Measurements from ENCODE around the gene ARHGAP44. TPM values are rescaled to one million over a fixed set of nuclear protein-coding genes. Genes with fewer than 3 reads are reported as not detected.

The ARHGAP44 gene
- total RNA-seq, 1 donor = 1.3 TPM

DNA sequence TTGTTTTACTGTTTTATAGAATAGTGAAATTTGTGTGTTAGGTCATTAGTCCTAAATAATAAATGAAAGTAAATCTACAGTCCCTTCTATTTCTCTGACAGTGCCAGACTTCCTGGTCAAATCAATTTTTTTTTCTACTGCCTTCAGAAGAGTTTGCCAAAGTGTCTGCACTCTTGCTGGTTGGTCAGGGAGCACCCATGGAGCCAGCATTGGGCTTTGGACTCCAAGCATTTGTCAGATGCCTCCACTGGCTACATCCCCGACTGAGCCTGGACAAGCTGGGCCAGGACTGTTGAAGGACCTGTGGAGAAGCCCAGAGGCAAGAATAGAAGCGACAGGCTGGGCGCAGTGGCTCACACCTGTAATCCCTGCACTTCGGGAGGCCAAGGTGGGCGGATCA is 174.9 kb downstream of the ARHGAP44 start:
- no peak overlapping the region for H3K4me3 ChIP-seq (ENCODE audit: low read depth, low read length)
- DNase-seq (ENCODE audit: low read depth) = no peak
- TF ChIP-seq, protein P1, sequence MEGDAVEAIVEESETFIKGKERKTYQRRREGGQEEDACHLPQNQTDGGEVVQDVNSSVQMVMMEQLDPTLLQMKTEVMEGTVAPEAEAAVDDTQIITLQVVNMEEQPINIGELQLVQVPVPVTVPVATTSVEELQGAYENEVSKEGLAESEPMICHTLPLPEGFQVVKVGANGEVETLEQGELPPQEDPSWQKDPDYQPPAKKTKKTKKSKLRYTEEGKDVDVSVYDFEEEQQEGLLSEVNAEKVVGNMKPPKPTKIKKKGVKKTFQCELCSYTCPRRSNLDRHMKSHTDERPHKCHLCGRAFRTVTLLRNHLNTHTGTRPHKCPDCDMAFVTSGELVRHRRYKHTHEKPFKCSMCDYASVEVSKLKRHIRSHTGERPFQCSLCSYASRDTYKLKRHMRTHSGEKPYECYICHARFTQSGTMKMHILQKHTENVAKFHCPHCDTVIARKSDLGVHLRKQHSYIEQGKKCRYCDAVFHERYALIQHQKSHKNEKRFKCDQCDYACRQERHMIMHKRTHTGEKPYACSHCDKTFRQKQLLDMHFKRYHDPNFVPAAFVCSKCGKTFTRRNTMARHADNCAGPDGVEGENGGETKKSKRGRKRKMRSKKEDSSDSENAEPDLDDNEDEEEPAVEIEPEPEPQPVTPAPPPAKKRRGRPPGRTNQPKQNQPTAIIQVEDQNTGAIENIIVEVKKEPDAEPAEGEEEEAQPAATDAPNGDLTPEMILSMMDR (IDR thresholded peaks at IDR 0.05; ENCODE audit: insufficient read depth, low read depth, low read length) = no peak

DNA sequence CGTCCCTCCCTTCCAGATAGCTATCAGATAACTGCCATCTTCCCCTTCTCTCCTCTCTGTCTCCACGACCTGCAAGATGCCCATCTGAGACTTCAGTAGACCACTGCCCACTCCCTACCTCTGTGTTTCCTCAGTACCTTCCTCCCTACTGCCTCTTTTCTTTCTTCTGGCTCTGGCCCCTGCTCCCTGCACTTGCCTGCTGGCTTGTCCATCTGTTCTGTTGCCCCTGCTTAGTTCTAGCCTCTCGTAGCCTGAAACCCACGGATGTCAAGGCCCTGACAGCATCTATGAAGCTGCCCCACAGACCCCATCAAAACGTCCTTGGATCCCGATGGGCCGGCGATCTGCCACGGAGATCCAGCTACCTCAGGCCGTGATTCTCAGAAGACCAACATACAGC is 175.5 kb downstream of the ARHGAP44 start:
- DNase-seq (ENCODE audit: low read depth) = no peak
- H3K4me3 ChIP-seq (ENCODE audit: low read depth, low read length) = no peak overlapping the region
- TF ChIP-seq, protein P1 (IDR thresholded peaks at IDR 0.05; ENCODE audit: insufficient read depth, low read depth, low read length) = no peak

- no peak for DNase-seq (ENCODE audit: low read depth)
- no peak overlapping the region for H3K4me3 ChIP-seq (ENCODE audit: low read depth, low read length)
- TF ChIP-seq, protein P1 (IDR thresholded peaks at IDR 0.05; ENCODE audit: insufficient read depth, low read depth, low read length) = no peak
Observed at GRCh38 chr17:12965988-12966387, 176.7 kb downstream of the ARHGAP44 start.

- DNase-seq (ENCODE audit: low read depth) = no peak
- no peak overlapping the region for H3K4me3 ChIP-seq (ENCODE audit: low read depth, low read length)
- TF ChIP-seq, protein P1 (IDR thresholded peaks at IDR 0.05; ENCODE audit: insufficient read depth, low read depth, low read length) = no peak
Observed at GRCh38 chr17:12966413-12966812, 177.1 kb downstream of the ARHGAP44 start.

DNA sequence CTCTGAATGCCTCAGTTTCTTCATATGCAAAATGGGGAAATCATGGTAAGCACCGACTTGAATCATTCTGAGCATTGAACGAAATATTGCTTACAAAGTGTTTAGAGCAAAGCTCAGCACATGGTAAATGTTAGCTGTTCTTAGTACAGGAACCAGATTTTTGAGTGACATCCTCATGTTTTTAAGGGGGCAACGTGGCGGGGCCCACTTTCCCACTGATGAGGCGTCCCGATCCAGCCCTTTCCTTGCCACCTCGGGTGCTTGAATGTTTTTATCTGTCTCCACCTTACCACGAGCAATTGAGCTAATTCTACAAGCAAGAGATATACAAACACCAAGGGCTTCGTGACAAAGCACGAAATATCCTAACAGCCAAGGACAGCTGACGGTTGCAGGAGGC is 178.7 kb downstream of the ARHGAP44 start:
- TF ChIP-seq, protein P1 (IDR thresholded peaks at IDR 0.05; ENCODE audit: insufficient read depth, low read depth, low read length) = no peak
- no peak for DNase-seq (ENCODE audit: low read depth)
- H3K4me3 ChIP-seq (ENCODE audit: low read depth, low read length) = no peak overlapping the region

- TF ChIP-seq, protein P1 (IDR thresholded peaks at IDR 0.05; ENCODE audit: insufficient read depth, low read depth, low read length) = no peak
- no peak for DNase-seq (ENCODE audit: low read depth)
Observed at GRCh38 chr17:12973496-12974004, 184.3 kb downstream of the ARHGAP44 start.

DNA sequence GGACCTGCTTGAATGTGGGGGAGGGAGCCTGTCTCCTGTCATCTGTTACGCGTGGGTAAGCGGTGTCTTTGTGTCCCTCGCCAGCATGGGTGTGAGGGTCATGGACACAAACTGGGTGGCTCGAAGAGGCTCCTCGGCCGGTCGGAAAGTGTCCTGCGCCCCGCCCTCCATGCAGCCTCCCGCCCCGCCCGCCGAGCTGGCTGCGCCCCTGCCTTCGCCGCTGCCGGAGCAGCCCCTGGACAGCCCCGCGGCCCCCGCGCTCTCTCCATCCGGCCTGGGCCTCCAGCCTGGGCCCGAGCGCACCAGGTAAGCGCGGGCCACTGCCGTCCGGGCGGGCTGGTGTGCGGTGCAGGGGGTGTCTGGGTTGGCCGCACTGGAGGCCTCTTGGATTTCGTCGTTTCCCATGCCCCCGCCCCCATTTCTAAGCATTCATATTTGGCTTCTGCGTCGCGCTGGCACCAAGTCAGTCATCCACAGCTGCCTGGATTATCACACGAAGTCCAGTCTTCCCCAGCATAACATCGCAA is 184.8 kb downstream of the ARHGAP44 start:
- TF ChIP-seq, protein P1 (IDR thresholded peaks at IDR 0.05; ENCODE audit: insufficient read depth, low read depth, low read length) = no peak
- no peak for DNase-seq (ENCODE audit: low read depth)
- peak overlapping the region; percentile 36 for H3K4me3 ChIP-seq (ENCODE audit: low read depth, low read length)

More at GRCh38 chr17:12973496-12974004, 184.3 kb downstream of the ARHGAP44 start:
- peak overlapping the region; percentile 32 for H3K4me3 ChIP-seq (ENCODE audit: low read depth, low read length)
